ENCODE data around the gene PKP1.

Gene PKP1

DNA sequence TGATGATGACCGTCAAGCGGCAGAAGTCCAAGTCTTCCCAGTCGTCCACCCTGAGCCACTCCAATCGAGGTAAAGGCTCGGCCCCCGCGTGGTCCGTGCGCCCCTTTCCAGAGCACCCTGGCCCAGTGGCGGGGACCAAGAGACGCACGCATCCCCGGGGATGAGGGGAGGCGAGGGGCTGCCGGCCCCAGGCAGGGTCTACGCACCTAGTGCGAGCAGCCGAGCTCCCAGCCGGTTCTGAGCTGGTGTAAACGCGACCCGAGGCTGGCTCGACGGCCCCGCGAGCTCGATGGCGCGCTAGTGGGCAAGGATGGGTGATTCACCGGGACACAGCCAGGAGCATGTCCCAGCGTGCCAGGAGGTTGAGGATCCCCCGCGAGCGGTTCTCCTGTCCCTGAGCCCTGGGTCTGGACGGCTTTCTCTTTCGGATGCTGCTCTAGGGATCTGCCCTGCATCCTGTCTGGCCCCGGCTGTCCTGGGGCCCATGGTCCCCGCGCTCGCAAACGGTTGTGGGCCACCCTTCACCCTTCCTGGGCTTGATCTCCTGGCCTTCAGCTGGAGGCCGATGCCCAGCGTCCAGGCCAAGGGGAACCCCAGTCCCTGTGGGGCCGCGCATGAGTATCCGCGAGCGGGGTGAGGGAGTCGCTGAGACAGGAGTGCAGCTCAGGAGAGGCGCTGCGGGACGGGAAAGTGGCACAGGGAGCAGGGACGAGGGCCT, 689 bp downstream of the PKP1 start:
- H3K4me2 ChIP-seq (ENCODE audit: low read length): no peak overlapping the region
- peaks cover 16% of the 10 kb centered on the region for H3K27me3 ChIP-seq (ENCODE audit: control insufficient read depth, low read length)
- H3K9me3 ChIP-seq (ENCODE audit: control insufficient read depth, insufficient read depth, low read length): no peaks in the 10 kb centered on the region
- no peak overlapping the region for H3K27ac ChIP-seq (ENCODE audit: low read depth, low read length)
- no peak for TF ChIP-seq EZH2phosphoT487 (IDR thresholded peaks at IDR 0.05; ENCODE audit: borderline replicate concordance, low read length)
- TF ChIP-seq, protein P1, sequence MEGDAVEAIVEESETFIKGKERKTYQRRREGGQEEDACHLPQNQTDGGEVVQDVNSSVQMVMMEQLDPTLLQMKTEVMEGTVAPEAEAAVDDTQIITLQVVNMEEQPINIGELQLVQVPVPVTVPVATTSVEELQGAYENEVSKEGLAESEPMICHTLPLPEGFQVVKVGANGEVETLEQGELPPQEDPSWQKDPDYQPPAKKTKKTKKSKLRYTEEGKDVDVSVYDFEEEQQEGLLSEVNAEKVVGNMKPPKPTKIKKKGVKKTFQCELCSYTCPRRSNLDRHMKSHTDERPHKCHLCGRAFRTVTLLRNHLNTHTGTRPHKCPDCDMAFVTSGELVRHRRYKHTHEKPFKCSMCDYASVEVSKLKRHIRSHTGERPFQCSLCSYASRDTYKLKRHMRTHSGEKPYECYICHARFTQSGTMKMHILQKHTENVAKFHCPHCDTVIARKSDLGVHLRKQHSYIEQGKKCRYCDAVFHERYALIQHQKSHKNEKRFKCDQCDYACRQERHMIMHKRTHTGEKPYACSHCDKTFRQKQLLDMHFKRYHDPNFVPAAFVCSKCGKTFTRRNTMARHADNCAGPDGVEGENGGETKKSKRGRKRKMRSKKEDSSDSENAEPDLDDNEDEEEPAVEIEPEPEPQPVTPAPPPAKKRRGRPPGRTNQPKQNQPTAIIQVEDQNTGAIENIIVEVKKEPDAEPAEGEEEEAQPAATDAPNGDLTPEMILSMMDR (IDR thresholded peaks at IDR 0.05; ENCODE audit: low read depth, low read length, poor library complexity, severe bottlenecking): no peak
- no peak overlapping the region for H3K4me3 ChIP-seq (ENCODE audit: low read length)
- H3K4me1 ChIP-seq (ENCODE audit: control insufficient read depth, low read length): no peaks in the 10 kb centered on the region
- no peaks in the 10 kb centered on the region for H3F3A ChIP-seq (ENCODE audit: control insufficient read depth, insufficient read depth)
- no peaks in the 10 kb centered on the region for H3K36me3 ChIP-seq (ENCODE audit: control insufficient read depth, low read length)
- H3K79me2 ChIP-seq (ENCODE audit: control insufficient read depth, low read length): no peaks in the 10 kb centered on the region
- no peaks in the 10 kb centered on the region for H4K20me1 ChIP-seq (ENCODE audit: control insufficient read depth, insufficient read depth, low read depth, low read length)
- H3K9me2 ChIP-seq (replicated peaks; ENCODE audit: control insufficient read depth, low read length): no peaks in the 10 kb centered on the region

DNA sequence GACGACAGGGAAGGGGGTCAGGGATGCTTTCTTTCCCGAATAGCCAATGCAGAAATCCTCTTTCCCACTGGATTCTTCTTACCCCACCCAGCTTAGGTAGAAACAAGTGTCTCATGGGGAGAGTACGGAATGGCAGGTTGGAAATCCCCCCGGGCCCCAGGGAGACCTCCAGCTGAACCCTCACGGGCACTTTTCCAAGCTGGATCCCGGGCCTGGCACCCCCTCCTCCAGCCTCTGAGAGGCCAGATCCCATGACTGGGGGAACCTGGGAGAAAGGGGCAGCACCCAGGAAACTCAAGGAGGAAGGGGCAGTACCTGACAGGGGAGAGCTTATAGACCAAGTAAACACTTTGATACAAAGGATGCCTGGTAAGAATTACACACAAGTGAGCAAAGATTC, 1.3 kb downstream of the PKP1 start:
- no peaks in the 10 kb centered on the region for H3K79me2 ChIP-seq (ENCODE audit: control insufficient read depth, low read length)
- H3K27ac ChIP-seq (ENCODE audit: low read depth, low read length): no peak overlapping the region
- H3K9me2 ChIP-seq (replicated peaks; ENCODE audit: control insufficient read depth, low read length): no peaks in the 10 kb centered on the region
- TF ChIP-seq, protein P1 (IDR thresholded peaks at IDR 0.05; ENCODE audit: low read depth, low read length, poor library complexity, severe bottlenecking): no peak
- no peak for TF ChIP-seq EZH2phosphoT487 (IDR thresholded peaks at IDR 0.05; ENCODE audit: borderline replicate concordance, low read length)
- H3K27me3 ChIP-seq (ENCODE audit: control insufficient read depth, low read length): peaks cover 16% of the 10 kb centered on the region
- H3K9me3 ChIP-seq (ENCODE audit: control insufficient read depth, insufficient read depth, low read length): no peaks in the 10 kb centered on the region
- no peak overlapping the region for H3K4me3 ChIP-seq (ENCODE audit: low read length)
- H3K36me3 ChIP-seq (ENCODE audit: control insufficient read depth, low read length): no peaks in the 10 kb centered on the region
- no peaks in the 10 kb centered on the region for H4K20me1 ChIP-seq (ENCODE audit: control insufficient read depth, insufficient read depth, low read depth, low read length)
- H3K4me2 ChIP-seq (ENCODE audit: low read length): no peak overlapping the region
- no peaks in the 10 kb centered on the region for H3F3A ChIP-seq (ENCODE audit: control insufficient read depth, insufficient read depth)
- no peaks in the 10 kb centered on the region for H3K4me1 ChIP-seq (ENCODE audit: control insufficient read depth, low read length)

GRCh38 chr1:201285846-201286245, 2.5 kb downstream of the PKP1 start:
- H3K79me2 ChIP-seq (ENCODE audit: control insufficient read depth, low read length): no peaks in the 10 kb centered on the region

More at GRCh38 chr1:201285846-201286245, 2.5 kb downstream of the PKP1 start:
- TF ChIP-seq, protein P1 (IDR thresholded peaks at IDR 0.05; ENCODE audit: low read depth, low read length, poor library complexity, severe bottlenecking): no peak
- TF ChIP-seq EZH2phosphoT487 (IDR thresholded peaks at IDR 0.05; ENCODE audit: borderline replicate concordance, low read length): no peak
- H4K20me1 ChIP-seq (ENCODE audit: control insufficient read depth, insufficient read depth, low read depth, low read length): no peaks in the 10 kb centered on the region
- H3K4me2 ChIP-seq (ENCODE audit: low read length): no peak overlapping the region
- no peaks in the 10 kb centered on the region for H3K9me3 ChIP-seq (ENCODE audit: control insufficient read depth, insufficient read depth, low read length)
- H3K27ac ChIP-seq (ENCODE audit: low read depth, low read length): no peak overlapping the region
- H3K9me2 ChIP-seq (replicated peaks; ENCODE audit: control insufficient read depth, low read length): no peaks in the 10 kb centered on the region
- H3K4me3 ChIP-seq (ENCODE audit: low read length): no peak overlapping the region
- no peaks in the 10 kb centered on the region for H3K4me1 ChIP-seq (ENCODE audit: control insufficient read depth, low read length)
- no peaks in the 10 kb centered on the region for H3F3A ChIP-seq (ENCODE audit: control insufficient read depth, insufficient read depth)
- H3K27me3 ChIP-seq (ENCODE audit: control insufficient read depth, low read length): peaks cover 13% of the 10 kb centered on the region
- no peaks in the 10 kb centered on the region for H3K36me3 ChIP-seq (ENCODE audit: control insufficient read depth, low read length)

Data from DOHH2 (cell line).